Measurements from ENCODE around the gene MRGPRE. TPM values are rescaled to one million over a fixed set of nuclear protein-coding genes. Genes with fewer than 3 reads are reported as not detected.

MRGPRE gene
- total RNA-seq, 1 donor from 2014 or later = not detected

DNA sequence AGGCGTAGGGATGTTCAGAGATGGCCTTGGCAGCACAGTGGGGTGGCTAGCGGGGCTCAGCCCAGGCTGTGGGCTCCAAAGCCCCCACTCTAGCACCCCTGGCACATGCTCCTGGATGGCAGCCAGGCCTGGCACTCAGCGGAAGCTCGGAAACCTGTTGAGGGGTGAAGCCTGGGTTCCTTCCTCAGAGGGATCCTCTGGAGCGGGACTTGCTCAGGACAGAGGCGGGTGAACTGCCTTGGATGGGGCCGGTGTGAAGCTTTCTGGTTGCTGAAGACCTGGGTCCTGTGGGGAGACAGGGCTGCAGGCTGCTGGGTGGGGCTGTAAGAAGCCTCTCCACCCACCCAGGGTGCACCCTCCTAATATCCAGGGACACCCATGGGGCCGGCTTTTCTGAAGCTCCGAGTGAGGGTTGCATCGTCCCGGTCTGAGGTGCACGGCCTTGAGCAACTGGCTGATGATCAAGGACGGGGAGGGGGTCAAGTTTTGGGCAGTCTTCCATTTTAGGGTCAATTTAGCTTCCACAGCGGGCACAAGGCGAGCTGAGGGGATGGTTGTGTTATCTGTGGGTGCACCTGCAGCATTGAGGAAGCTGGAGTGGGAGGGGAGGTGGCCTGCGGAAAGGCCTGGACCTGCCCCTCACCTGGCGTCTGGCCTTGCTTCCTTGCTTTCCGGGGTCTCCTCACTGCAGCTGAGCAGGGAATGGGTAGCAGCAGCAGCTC lies 5.2 kb downstream of the MRGPRE start:
- Histone ChIP-seq H3K4me1 (no peaks in the 10 kb centered on the region), H3K36me3 (no peaks in the 10 kb centered on the region), H3K4me3 (no peak overlapping the region), H3K27ac (no peak overlapping the region), H3K27me3 (peaks cover 50% of the 10 kb centered on the region), H3K9me3 (no peaks in the 10 kb centered on the region)
- ATAC-seq (no peak), DNase-seq (no peak)
- intact Hi-C loops (cut with DNase I) = no loop called here
- TF ChIP-seq, protein P1, sequence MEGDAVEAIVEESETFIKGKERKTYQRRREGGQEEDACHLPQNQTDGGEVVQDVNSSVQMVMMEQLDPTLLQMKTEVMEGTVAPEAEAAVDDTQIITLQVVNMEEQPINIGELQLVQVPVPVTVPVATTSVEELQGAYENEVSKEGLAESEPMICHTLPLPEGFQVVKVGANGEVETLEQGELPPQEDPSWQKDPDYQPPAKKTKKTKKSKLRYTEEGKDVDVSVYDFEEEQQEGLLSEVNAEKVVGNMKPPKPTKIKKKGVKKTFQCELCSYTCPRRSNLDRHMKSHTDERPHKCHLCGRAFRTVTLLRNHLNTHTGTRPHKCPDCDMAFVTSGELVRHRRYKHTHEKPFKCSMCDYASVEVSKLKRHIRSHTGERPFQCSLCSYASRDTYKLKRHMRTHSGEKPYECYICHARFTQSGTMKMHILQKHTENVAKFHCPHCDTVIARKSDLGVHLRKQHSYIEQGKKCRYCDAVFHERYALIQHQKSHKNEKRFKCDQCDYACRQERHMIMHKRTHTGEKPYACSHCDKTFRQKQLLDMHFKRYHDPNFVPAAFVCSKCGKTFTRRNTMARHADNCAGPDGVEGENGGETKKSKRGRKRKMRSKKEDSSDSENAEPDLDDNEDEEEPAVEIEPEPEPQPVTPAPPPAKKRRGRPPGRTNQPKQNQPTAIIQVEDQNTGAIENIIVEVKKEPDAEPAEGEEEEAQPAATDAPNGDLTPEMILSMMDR (IDR thresholded peaks at IDR 0.05) = no peak

DNA sequence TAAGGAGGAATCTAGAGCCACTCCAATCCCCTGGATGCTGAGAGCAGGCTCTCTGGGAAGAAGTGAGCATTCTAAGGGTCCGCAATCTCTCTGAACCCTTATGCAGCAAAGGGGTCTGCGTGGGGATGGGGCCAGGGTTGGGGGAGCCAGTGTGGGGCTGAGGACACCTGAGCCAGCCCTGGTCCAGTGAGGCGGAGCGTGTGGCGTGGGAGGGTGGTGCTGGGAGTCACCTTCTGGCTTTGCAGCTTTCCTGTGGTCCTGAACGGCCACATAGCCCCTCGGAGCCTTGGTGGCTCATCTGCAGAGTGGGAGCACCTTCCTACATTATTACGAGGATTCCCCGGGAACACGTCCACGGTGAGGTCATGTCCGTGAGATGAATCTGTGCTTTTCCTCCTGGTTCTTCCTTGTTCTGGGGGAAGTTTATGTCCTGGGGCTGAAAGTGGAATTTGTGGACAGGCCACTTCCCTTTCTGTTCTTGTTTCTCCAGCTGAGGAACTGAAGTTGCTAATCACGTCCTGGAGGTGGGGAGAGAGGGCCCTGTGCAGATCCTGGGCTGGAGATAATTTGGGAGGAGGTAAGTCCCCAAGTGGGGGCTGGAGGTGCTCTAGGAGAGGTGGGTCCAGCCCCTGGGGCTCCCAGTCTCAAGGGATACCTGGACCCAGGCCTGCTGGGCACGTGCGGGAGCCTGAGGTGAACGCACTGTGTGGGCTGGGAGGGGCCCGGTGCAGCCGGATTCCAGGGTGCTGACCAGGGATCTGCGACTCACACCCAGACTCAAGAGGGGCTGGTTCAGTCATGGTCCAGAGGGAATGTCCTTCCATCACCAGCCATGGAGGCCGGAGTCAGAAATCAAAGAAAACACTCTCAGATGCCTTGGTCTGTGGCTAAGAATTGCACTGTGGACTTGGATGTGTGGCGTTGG lies 6.1 kb downstream of the MRGPRE start:
- DNase-seq (no peak), ATAC-seq (peak; percentile 11)
- Histone ChIP-seq H3K27me3 (peaks cover 57% of the 10 kb centered on the region), H3K27ac (no peak overlapping the region), H3K4me1 (no peaks in the 10 kb centered on the region), H3K9me3 (no peaks in the 10 kb centered on the region), H3K36me3 (no peaks in the 10 kb centered on the region), H3K4me3 (no peak overlapping the region)
- TF ChIP-seq, protein P1 (IDR thresholded peaks at IDR 0.05) = no peak
- intact Hi-C loops (cut with DNase I) = no loop called here

DNA sequence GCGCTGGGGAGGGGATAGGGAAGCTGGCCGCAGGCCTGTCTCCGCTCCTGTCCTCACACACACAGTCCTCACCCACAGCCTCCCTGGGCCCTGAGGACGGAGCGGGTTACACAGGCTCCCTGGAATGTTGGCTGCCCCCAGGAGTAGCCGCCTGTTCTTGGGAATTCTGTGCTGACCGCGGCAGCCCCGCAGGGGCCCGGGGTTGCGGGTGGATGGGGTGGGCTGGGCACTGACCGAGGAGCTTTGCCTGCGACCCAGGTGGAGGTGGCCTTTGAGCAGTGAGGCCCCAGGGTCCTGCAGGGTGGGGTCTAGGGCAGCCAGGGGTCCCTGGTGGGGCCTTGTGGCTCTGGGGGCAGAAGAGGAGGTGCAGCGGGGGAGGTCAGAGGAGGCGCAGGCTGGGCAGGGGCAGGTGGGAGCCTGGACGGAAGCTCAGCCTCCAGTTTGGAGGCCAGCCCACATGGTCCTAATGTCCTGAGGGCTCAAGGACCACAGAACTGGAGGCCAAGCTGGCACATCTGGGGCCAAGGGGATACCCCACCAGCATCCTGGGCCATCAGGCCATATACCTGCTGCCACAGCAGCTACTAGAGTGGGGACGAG lies 7.0 kb downstream of the MRGPRE start:
- Histone ChIP-seq H3K9me3 (no peaks in the 10 kb centered on the region), H3K4me3 (no peak overlapping the region), H3K27ac (no peak overlapping the region), H3K4me1 (no peaks in the 10 kb centered on the region), H3K36me3 (no peaks in the 10 kb centered on the region), H3K27me3 (peaks cover 52% of the 10 kb centered on the region)
- TF ChIP-seq, protein P1 (IDR thresholded peaks at IDR 0.05) = no peak
- intact Hi-C loops (cut with DNase I) = no loop called here
- ATAC-seq (no peak), DNase-seq (no peak)

DNA sequence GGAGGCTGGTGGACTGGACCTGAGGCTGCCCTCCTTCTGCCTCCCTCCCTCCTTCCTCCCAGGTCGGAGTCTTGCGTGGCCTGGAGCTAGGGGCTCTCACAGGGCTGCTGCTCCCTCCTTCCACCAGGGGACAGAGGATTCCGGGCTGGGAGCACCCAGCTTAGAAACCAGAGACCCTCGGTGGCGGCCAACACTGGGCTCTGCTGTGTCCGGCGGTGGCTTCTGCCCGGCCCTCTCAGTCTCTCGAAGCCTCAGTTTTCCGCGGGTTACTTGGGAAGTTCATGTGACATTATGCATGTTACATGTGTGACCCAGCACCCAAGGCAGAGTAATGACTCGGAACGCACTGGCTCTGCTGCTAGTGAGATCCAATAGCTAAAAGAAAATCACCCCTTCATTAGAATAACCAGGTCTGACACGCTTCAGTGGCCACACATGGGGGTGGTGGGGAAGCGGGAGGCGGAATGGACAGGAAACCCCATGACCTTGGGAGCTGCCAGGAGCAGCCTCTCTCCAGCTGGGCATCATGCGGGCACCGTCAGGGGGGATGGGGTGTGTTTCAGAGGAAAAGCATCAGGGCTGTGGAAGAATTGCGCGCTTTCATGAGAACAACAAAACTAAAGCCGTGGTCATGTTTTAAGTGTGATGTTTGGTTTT lies 7.7 kb downstream of the MRGPRE start:
- DNase-seq (no peak), ATAC-seq (no peak)
- peaks cover 47% of the 10 kb centered on the region for H3K27me3 ChIP-seq
- TF ChIP-seq, protein P1 (IDR thresholded peaks at IDR 0.05) = no peak
- no peak overlapping the region for H3K4me3 ChIP-seq
- H3K36me3 ChIP-seq = no peaks in the 10 kb centered on the region
- H3K9me3 ChIP-seq = no peaks in the 10 kb centered on the region
- no peaks in the 10 kb centered on the region for H3K4me1 ChIP-seq
- intact Hi-C loops (cut with DNase I) = no loop called here
- H3K27ac ChIP-seq = no peak overlapping the region

DNA sequence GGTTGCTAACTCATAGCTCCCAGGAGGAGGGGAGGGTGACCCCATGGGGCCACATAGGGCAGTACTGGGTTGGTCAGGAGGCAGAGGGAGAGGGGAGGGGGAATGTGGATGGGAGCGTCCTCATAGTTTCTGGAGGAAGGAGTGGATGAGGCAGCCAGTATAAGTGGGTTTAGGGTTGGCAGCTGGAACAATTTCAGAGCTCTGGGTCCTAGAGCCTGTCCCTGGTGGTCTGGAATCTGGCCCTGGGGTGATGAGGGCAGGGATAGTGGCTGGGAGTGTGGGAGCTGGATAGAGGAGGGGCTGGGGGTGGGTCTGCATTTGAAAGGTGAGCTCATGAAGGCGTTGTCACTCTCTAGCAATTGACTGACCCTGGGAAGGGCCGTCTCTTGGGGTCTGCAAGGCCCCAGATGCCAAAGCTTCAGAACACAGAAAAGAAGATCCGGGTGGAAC lies 8.3 kb downstream of the MRGPRE start:
- Histone ChIP-seq H3K27ac (no peak overlapping the region), H3K27me3 (peaks cover 49% of the 10 kb centered on the region), H3K36me3 (no peaks in the 10 kb centered on the region), H3K4me1 (no peaks in the 10 kb centered on the region), H3K4me3 (no peak overlapping the region), H3K9me3 (no peaks in the 10 kb centered on the region)
- TF ChIP-seq, protein P1 (IDR thresholded peaks at IDR 0.05) = no peak
- intact Hi-C loops (cut with DNase I) = no loop called here
- DNase-seq (no peak), ATAC-seq (no peak)
